H9 (cell line): ENCODE results near the gene TDRD7. TPM values are rescaled to one million over a fixed set of nuclear protein-coding genes. Genes with fewer than 3 reads are reported as not detected.

Experiments
- DNase-seq: peaks from one replicate; pipeline ENCODE4 v3.0.0-alpha.2; 2017
- H2AFZ ChIP-seq: one replicate; pipeline ENCODE4 v1.6.1; 2013; ENCODE audit warnings: mild to moderate bottlenecking, low read length, control low read depth, moderate library complexity
- H2AK5ac ChIP-seq: 2 replicates; pipeline ENCODE4 v1.6.1; 2013; ENCODE audit warnings: low read length, control low read depth, mixed read lengths; ENCODE audit not compliant: insufficient read length
- H2BK120ac ChIP-seq: one replicate; pipeline ENCODE4 v1.6.1; 2013; ENCODE audit warnings: low read depth, mild to moderate bottlenecking, low read length, control low read depth, inconsistent platforms; ENCODE audit not compliant: poor library complexity, severe bottlenecking
- H2BK12ac ChIP-seq: 2 replicates; pipeline ENCODE4 v1.6.1; 2013; ENCODE audit warnings: low read length, control low read depth, mixed read lengths, low read depth; ENCODE audit not compliant: insufficient read length
- H2BK15ac ChIP-seq: 2 replicates; pipeline ENCODE4 v1.6.1; 2013; ENCODE audit warnings: low read depth, low read length, control low read depth
- H2BK20ac ChIP-seq: one replicate; pipeline ENCODE4 v1.6.1; 2013; ENCODE audit warnings: low read depth, mild to moderate bottlenecking, low read length, control low read depth, inconsistent platforms; ENCODE audit not compliant: poor library complexity, severe bottlenecking
- H2BK5ac ChIP-seq: 2 replicates; pipeline ENCODE4 v1.6.1; 2013; ENCODE audit warnings: low read length, control low read depth, mixed read lengths; ENCODE audit not compliant: insufficient read length
- H3K14ac ChIP-seq: 2 replicates; pipeline ENCODE4 v1.6.1; 2013; ENCODE audit warnings: low read length, control low read depth; ENCODE audit not compliant: insufficient read depth
- H3K18ac ChIP-seq: 2 replicates; pipeline ENCODE4 v1.6.1; 2013; ENCODE audit warnings: low read depth, mild to moderate bottlenecking, mixed read lengths, low read length, control low read depth; ENCODE audit not compliant: insufficient read length
- H3K23ac ChIP-seq: 2 replicates; pipeline ENCODE4 v1.6.1; 2013; ENCODE audit warnings: low read length, control low read depth, mixed read lengths, low read depth; ENCODE audit not compliant: insufficient read length
- H3K23me2 ChIP-seq: 2 replicates; pipeline ENCODE4 v1.6.1; 2013; ENCODE audit warnings: low read depth, mild to moderate bottlenecking, mixed read lengths, low read length, control low read depth; ENCODE audit not compliant: insufficient read length, poor library complexity, severe bottlenecking
- H3K27ac ChIP-seq: 2 replicates; pipeline ENCODE4 v1.5.1; 2013; ENCODE audit warnings: low read length, control low read depth, mixed read lengths, low read depth; ENCODE audit not compliant: insufficient read length
- H3K27me3 ChIP-seq: 2 replicates; pipeline ENCODE4 v1.6.1; 2013; ENCODE audit warnings: low read length, control low read depth, inconsistent platforms; ENCODE audit not compliant: insufficient read depth
- H3K4ac ChIP-seq: 2 replicates; pipeline ENCODE4 v1.6.1; 2013; ENCODE audit warnings: low read depth, mild to moderate bottlenecking, control low read depth, inconsistent platforms, low read length, moderate library complexity
- H3K4me1 ChIP-seq: 2 replicates; pipeline ENCODE4 v1.6.1; 2013; ENCODE audit warnings: low read length, control low read depth, inconsistent platforms; ENCODE audit not compliant: insufficient read depth
- H3K4me2 ChIP-seq: 2 replicates; pipeline ENCODE4 v1.6.1; 2013; ENCODE audit warnings: low read length, control low read depth, mixed read lengths; ENCODE audit not compliant: insufficient read length, insufficient read depth
- H3K56ac ChIP-seq: 2 replicates; pipeline ENCODE4 v1.6.1; 2013; ENCODE audit warnings: low read depth, mild to moderate bottlenecking, mixed read lengths, low read length, control low read depth; ENCODE audit not compliant: insufficient read length
- H3K79me1 ChIP-seq: 2 replicates; pipeline ENCODE4 v1.6.1; 2013; ENCODE audit warnings: low read depth, mild to moderate bottlenecking, moderate library complexity, low read length, control low read depth, inconsistent platforms; ENCODE audit not compliant: insufficient read depth, poor library complexity, severe bottlenecking
- H3K79me2 ChIP-seq: 2 replicates; pipeline ENCODE4 v1.6.1; 2013; ENCODE audit warnings: low read length, control low read depth, inconsistent platforms; ENCODE audit not compliant: insufficient read depth
- H3K9ac ChIP-seq: 2 replicates; pipeline ENCODE4 v1.6.1; 2013; ENCODE audit warnings: low read length, control low read depth, mixed read lengths; ENCODE audit not compliant: insufficient read length; ENCODE audit errors: extremely low read depth
- H3K9me3 ChIP-seq: one replicate; pipeline ENCODE4 v1.6.1; 2013; ENCODE audit warnings: low read depth, low read length, inconsistent platforms; ENCODE audit not compliant: control insufficient read depth
- H3T11ph ChIP-seq: one replicate; pipeline ENCODE4 v1.6.1; 2013; ENCODE audit warnings: mild to moderate bottlenecking, low read length, control low read depth, inconsistent platforms
- H4K20me1 ChIP-seq: one replicate; pipeline ENCODE4 v1.6.1; 2013; ENCODE audit not compliant: control insufficient read depth, insufficient read length, insufficient read depth
- H4K5ac ChIP-seq: 2 replicates; pipeline ENCODE4 v1.6.1; 2013; ENCODE audit warnings: low read depth, mild to moderate bottlenecking, mixed read lengths, low read length, control low read depth; ENCODE audit not compliant: insufficient read length
- H4K8ac ChIP-seq: replicated peaks from 2 replicates; pipeline ENCODE4 v1.6.1; 2013; ENCODE audit warnings: low read length, control low read depth, mixed read lengths, low read depth; ENCODE audit not compliant: insufficient read length
- H4K91ac ChIP-seq: 2 replicates; pipeline ENCODE4 v1.6.1; 2013; ENCODE audit warnings: low read depth, mild to moderate bottlenecking, moderate library complexity, mixed read lengths, low read length, control low read depth; ENCODE audit not compliant: insufficient read length
- H3K27ac Mint-ChIP-seq, 3 experiments: 2 replicates in 2 of 3; 3 replicates in 1 of 3; pipeline ENCODE4 v1.8.0; 2020 to 2021; ENCODE audit warnings: mixed read lengths in 3 of 3, mild to moderate bottlenecking in 1 of 3, moderate library complexity in 1 of 3
- H3K27me3 Mint-ChIP-seq: 2 replicates; pipeline ENCODE4 v1.8.0; 2021; ENCODE audit warnings: low read depth, mild to moderate bottlenecking, moderate library complexity, mixed read lengths
- H3K36me3 Mint-ChIP-seq, 3 experiments: 2 replicates in 2 of 3; 3 replicates in 1 of 3; pipeline ENCODE4 v1.8.0; 2020 to 2021; ENCODE audit warnings: low read depth in 3 of 3, mixed read lengths in 3 of 3; ENCODE audit not compliant: insufficient read depth in 1 of 3
- H3K4me1 Mint-ChIP-seq, 2 experiments: 2 replicates each; pipeline ENCODE4 v1.8.0; 2020; ENCODE audit warnings: mixed read lengths in 2 of 2
- H3K4me3 Mint-ChIP-seq, 2 experiments: 2 replicates in 1 of 2; 3 replicates in 1 of 2; pipeline ENCODE4 v1.8.0; 2020 to 2021; ENCODE audit warnings: mild to moderate bottlenecking in 2 of 2, mixed read lengths in 2 of 2, moderate library complexity in 1 of 2
- H3K9me3 Mint-ChIP-seq, 2 experiments: 2 replicates in 1 of 2; 3 replicates in 1 of 2; pipeline ENCODE4 v1.8.0; 2020; ENCODE audit warnings: mild to moderate bottlenecking in 2 of 2, mixed read lengths in 2 of 2, moderate library complexity in 1 of 2
- CTCF ChIP-seq: fragments of 200-600 bp; sonication (generic); conservative IDR thresholded peaks from 3 replicates; pipeline ENCODE4 v1.8.0; 2021; ENCODE audit warnings: antibody characterized with exemption, mild to moderate bottlenecking
- WGBS: extraction: QIAGEN DNeasy Blood & Tissue Kit; methylation state at CpG from one replicate; pipeline ENCODE4 v1.1.7; 2013; ENCODE audit warnings: missing lambda C conversion rate, low lambda C conversion rate, mixed read lengths; ENCODE audit not compliant: insufficient read length; ENCODE audit errors: extremely low coverage; 5-methylcytosine and 5-hydroxymethylcytosine counted together
- total RNA-seq: library from RNA; stranded (reverse); gene quantifications from 2 replicates; pipeline ENCODE4 v1.2.1, GENCODE V29; 2021

TDRD7 gene
- total RNA-seq, 1 experiment from 2014 or later, result 5.1 TPM

GRCh38 chr9:97396256-97396655, 15.6 kb upstream of the TDRD7 start:
- Mint-ChIP-seq H3K4me1 (peaks cover 5% of the 10 kb centered on the region in 2 experiments), H3K4me3 (no peak overlapping the region), H3K9me3 (peaks cover 0 to under 1% of the 10 kb centered on the region in 2 experiments; a peak in 1 of 5 replicates), H3K27me3 (peaks cover 7% of the 10 kb centered on the region), H3K36me3 (no peaks in the 10 kb centered on the region), H3K27ac (no peak overlapping the region; a peak in 1 of 7 replicates)
- H2AK5ac ChIP-seq, result no peak overlapping the region
- H4K8ac ChIP-seq, result no peak overlapping the region
- H3K9me3 ChIP-seq, result no peaks in the 10 kb centered on the region
- no peak overlapping the region for H4K91ac ChIP-seq
- no peak overlapping the region for H2AFZ ChIP-seq
- no peak overlapping the region for H4K5ac ChIP-seq
- H3K23ac ChIP-seq, result no peak overlapping the region
- no peak overlapping the region for H3K14ac ChIP-seq
- WGBS, result no CpG with 5 or more reads among the region's 7 CpGs
- no peak overlapping the region for H3K56ac ChIP-seq
- no peaks in the 10 kb centered on the region for H3K79me1 ChIP-seq
- no peak overlapping the region for H3K4ac ChIP-seq
- H2BK5ac ChIP-seq, result no peak overlapping the region
- no peak overlapping the region for H2BK12ac ChIP-seq
- no peak overlapping the region for H2BK15ac ChIP-seq
- no peaks in the 10 kb centered on the region; the same call in 1 of the 2 replicates for H3K4me1 ChIP-seq
- no peaks in the 10 kb centered on the region for H3K27me3 ChIP-seq
- no peak overlapping the region for H3K27ac ChIP-seq
- H3T11ph ChIP-seq, result no peak overlapping the region
- H3K23me2 ChIP-seq, result no peaks in the 10 kb centered on the region
- no peaks in the 10 kb centered on the region for H3K79me2 ChIP-seq
- H3K4me2 ChIP-seq, result no peak overlapping the region
- no peak for TF ChIP-seq CTCF
- DNase-seq, result no peak
- no peak overlapping the region for H2BK120ac ChIP-seq
- H3K9ac ChIP-seq, result no peak overlapping the region
- no peaks in the 10 kb centered on the region for H4K20me1 ChIP-seq
- no peak overlapping the region for H3K18ac ChIP-seq
- no peak overlapping the region for H2BK20ac ChIP-seq
